ENCODE measurements around the gene DTL. TPM values are rescaled to one million over a fixed set of nuclear protein-coding genes. Genes with fewer than 3 reads are reported as not detected.

The DTL gene
- total and polyA plus RNA-seq, 2 donors = 0.71 to 23.4 TPM

- H3K27ac ChIP-seq (ENCODE audit: low read depth in 1 of 2, low read length in 1 of 2) = no peak overlapping the region
- 96% methylated on average over 1 of the region's 1 CpG for WGBS
- H3K27me3 ChIP-seq (ENCODE audit: control insufficient read depth in 2 of 2, insufficient read depth in 1 of 2, low read length in 1 of 2) = no peaks in the 10 kb centered on the region
- H3K36me3 ChIP-seq (ENCODE audit: control insufficient read depth in 2 of 2, insufficient read depth in 2 of 2, low read length in 1 of 2) = peaks cover 3 to 36% of the 10 kb centered on the region in 2 donors
- DNase-seq (ENCODE audit: low read depth in 6 of 9, low spot score in 9 of 9) = no peak
- H3K4me3 ChIP-seq (ENCODE audit: low read length in 2 of 2) = no peak overlapping the region
- H3K4me1 ChIP-seq (ENCODE audit: control insufficient read depth in 2 of 2, insufficient read depth in 2 of 2, low read length in 2 of 2) = no peaks in the 10 kb centered on the region
- no peaks in the 10 kb centered on the region for H3K9me3 ChIP-seq (ENCODE audit: control insufficient read depth in 2 of 2, insufficient read depth in 1 of 2, low read length in 1 of 2)
Observed at GRCh38 chr1:212073490-212073889, 37.9 kb downstream of the DTL start.

- Histone ChIP-seq H3K36me3 (ENCODE audit: control insufficient read depth in 2 of 2, insufficient read depth in 2 of 2, low read length in 1 of 2) (peaks cover 3 to 35% of the 10 kb centered on the region in 2 donors), H3K27me3 (ENCODE audit: control insufficient read depth in 2 of 2, insufficient read depth in 1 of 2, low read length in 1 of 2) (no peaks in the 10 kb centered on the region), H3K27ac (ENCODE audit: low read depth in 1 of 2, low read length in 1 of 2) (no peak overlapping the region), H3K9me3 (ENCODE audit: control insufficient read depth in 2 of 2, insufficient read depth in 1 of 2, low read length in 1 of 2) (no peaks in the 10 kb centered on the region), H3K4me1 (ENCODE audit: control insufficient read depth in 2 of 2, insufficient read depth in 2 of 2, low read length in 2 of 2) (no peaks in the 10 kb centered on the region), H3K4me3 (ENCODE audit: low read length in 2 of 2) (no peak overlapping the region)
- WGBS = 94% methylated on average over 3 of the region's 3 CpGs
- DNase-seq (ENCODE audit: low read depth in 6 of 9, low spot score in 9 of 9) = no peak
Observed at GRCh38 chr1:212074313-212074712, 38.8 kb downstream of the DTL start.

- Histone ChIP-seq H3K27ac (ENCODE audit: low read depth in 1 of 2, low read length in 1 of 2) (no peak overlapping the region), H3K4me1 (ENCODE audit: control insufficient read depth in 2 of 2, insufficient read depth in 2 of 2, low read length in 2 of 2) (no peaks in the 10 kb centered on the region), H3K4me3 (ENCODE audit: low read length in 2 of 2) (no peak overlapping the region), H3K9me3 (ENCODE audit: control insufficient read depth in 2 of 2, insufficient read depth in 1 of 2, low read length in 1 of 2) (no peaks in the 10 kb centered on the region), H3K36me3 (ENCODE audit: control insufficient read depth in 2 of 2, insufficient read depth in 2 of 2, low read length in 1 of 2) (peaks cover 3 to 41% of the 10 kb centered on the region in 2 donors), H3K27me3 (ENCODE audit: control insufficient read depth in 2 of 2, insufficient read depth in 1 of 2, low read length in 1 of 2) (no peaks in the 10 kb centered on the region)
- 60% methylated on average over 3 of the region's 3 CpGs for WGBS
- no peak for DNase-seq (ENCODE audit: low read depth in 6 of 9, low spot score in 9 of 9)
Observed at GRCh38 chr1:212074856-212075255, 39.3 kb downstream of the DTL start.

- Histone ChIP-seq H3K27me3 (ENCODE audit: control insufficient read depth in 2 of 2, insufficient read depth in 1 of 2, low read length in 1 of 2) (no peaks in the 10 kb centered on the region), H3K9me3 (ENCODE audit: control insufficient read depth in 2 of 2, insufficient read depth in 1 of 2, low read length in 1 of 2) (no peaks in the 10 kb centered on the region), H3K4me1 (ENCODE audit: control insufficient read depth in 2 of 2, insufficient read depth in 2 of 2, low read length in 2 of 2) (no peaks in the 10 kb centered on the region), H3K36me3 (ENCODE audit: control insufficient read depth in 2 of 2, insufficient read depth in 2 of 2, low read length in 1 of 2) (peaks cover 0 to 42% of the 10 kb centered on the region in 2 donors), H3K27ac (ENCODE audit: low read depth in 1 of 2, low read length in 1 of 2) (no peak overlapping the region), H3K4me3 (ENCODE audit: low read length in 2 of 2) (no peak overlapping the region)
- WGBS = 95% methylated on average over 2 of the region's 2 CpGs
- DNase-seq (ENCODE audit: low read depth in 6 of 9, low spot score in 9 of 9) = no peak
Observed at GRCh38 chr1:212077028-212077427, 41.5 kb downstream of the DTL start.

- Histone ChIP-seq H3K4me1 (ENCODE audit: control insufficient read depth in 2 of 2, insufficient read depth in 2 of 2, low read length in 2 of 2) (no peaks in the 10 kb centered on the region), H3K27me3 (ENCODE audit: control insufficient read depth in 2 of 2, insufficient read depth in 1 of 2, low read length in 1 of 2) (no peaks in the 10 kb centered on the region), H3K36me3 (ENCODE audit: control insufficient read depth in 2 of 2, insufficient read depth in 2 of 2, low read length in 1 of 2) (peaks cover 0 to 49% of the 10 kb centered on the region in 2 donors), H3K9me3 (ENCODE audit: control insufficient read depth in 2 of 2, insufficient read depth in 1 of 2, low read length in 1 of 2) (no peaks in the 10 kb centered on the region), H3K4me3 (ENCODE audit: low read length in 2 of 2) (no peak overlapping the region), H3K27ac (ENCODE audit: low read depth in 1 of 2, low read length in 1 of 2) (no peak overlapping the region)
- DNase-seq (ENCODE audit: low read depth in 6 of 9, low spot score in 9 of 9) = no peak
- WGBS = 97% methylated on average over 2 of the region's 2 CpGs
Observed at GRCh38 chr1:212078826-212079225, 43.3 kb downstream of the DTL start.

- H3K36me3 ChIP-seq (ENCODE audit: control insufficient read depth in 2 of 2, insufficient read depth in 2 of 2, low read length in 1 of 2) = peaks cover 0 to 50% of the 10 kb centered on the region in 2 donors
- no peaks in the 10 kb centered on the region for H3K27me3 ChIP-seq (ENCODE audit: control insufficient read depth in 2 of 2, insufficient read depth in 1 of 2, low read length in 1 of 2)
- WGBS = 96% methylated on average over 2 of the region's 2 CpGs
- no peak overlapping the region for H3K27ac ChIP-seq (ENCODE audit: low read depth in 1 of 2, low read length in 1 of 2)
- H3K4me3 ChIP-seq (ENCODE audit: low read length in 2 of 2) = no peak overlapping the region
- H3K9me3 ChIP-seq (ENCODE audit: control insufficient read depth in 2 of 2, insufficient read depth in 1 of 2, low read length in 1 of 2) = no peaks in the 10 kb centered on the region
- H3K4me1 ChIP-seq (ENCODE audit: control insufficient read depth in 2 of 2, insufficient read depth in 2 of 2, low read length in 2 of 2) = peaks cover 0 to 1% of the 10 kb centered on the region in 2 donors
- DNase-seq (ENCODE audit: low read depth in 6 of 9, low spot score in 9 of 9) = no peak
Observed at GRCh38 chr1:212082765-212083406, 47.3 kb downstream of the DTL start.

- Histone ChIP-seq H3K27ac (ENCODE audit: low read depth in 1 of 2, low read length in 1 of 2) (peak overlapping the region in 1 of 2 donors; percentile 65), H3K36me3 (ENCODE audit: control insufficient read depth in 2 of 2, insufficient read depth in 2 of 2, low read length in 1 of 2) (peaks cover 0 to 36% of the 10 kb centered on the region in 2 donors), H3K4me3 (ENCODE audit: low read length in 2 of 2) (no peak overlapping the region), H3K27me3 (ENCODE audit: control insufficient read depth in 2 of 2, insufficient read depth in 1 of 2, low read length in 1 of 2) (no peaks in the 10 kb centered on the region), H3K9me3 (ENCODE audit: control insufficient read depth in 2 of 2, insufficient read depth in 1 of 2, low read length in 1 of 2) (no peaks in the 10 kb centered on the region), H3K4me1 (ENCODE audit: control insufficient read depth in 2 of 2, insufficient read depth in 2 of 2, low read length in 2 of 2) (peaks cover 3 to 7% of the 10 kb centered on the region in 2 donors)
- 77% methylated on average over 3 of the region's 3 CpGs for WGBS
- no peak for DNase-seq (ENCODE audit: low read depth in 6 of 9, low spot score in 9 of 9)
Observed at GRCh38 chr1:212089560-212090163, 54.1 kb downstream of the DTL start.

- Histone ChIP-seq H3K36me3 (ENCODE audit: control insufficient read depth in 2 of 2, insufficient read depth in 2 of 2, low read length in 1 of 2) (peaks cover 0 to 35% of the 10 kb centered on the region in 2 donors), H3K27me3 (ENCODE audit: control insufficient read depth in 2 of 2, insufficient read depth in 1 of 2, low read length in 1 of 2) (no peaks in the 10 kb centered on the region), H3K27ac (ENCODE audit: low read depth in 1 of 2, low read length in 1 of 2) (no peak overlapping the region), H3K9me3 (ENCODE audit: control insufficient read depth in 2 of 2, insufficient read depth in 1 of 2, low read length in 1 of 2) (no peaks in the 10 kb centered on the region), H3K4me1 (ENCODE audit: control insufficient read depth in 2 of 2, insufficient read depth in 2 of 2, low read length in 2 of 2) (peaks cover 3 to 7% of the 10 kb centered on the region in 2 donors), H3K4me3 (ENCODE audit: low read length in 2 of 2) (no peak overlapping the region)
- 90% methylated on average over 6 of the region's 6 CpGs for WGBS
- no peak for DNase-seq (ENCODE audit: low read depth in 6 of 9, low spot score in 9 of 9)
Observed at GRCh38 chr1:212091438-212092121, 56.0 kb downstream of the DTL start.

- WGBS = 98% methylated on average over 2 of the region's 2 CpGs
- Histone ChIP-seq H3K36me3 (ENCODE audit: control insufficient read depth in 2 of 2, insufficient read depth in 2 of 2, low read length in 1 of 2) (peaks cover 8 to 41% of the 10 kb centered on the region in 2 donors), H3K27me3 (ENCODE audit: control insufficient read depth in 2 of 2, insufficient read depth in 1 of 2, low read length in 1 of 2) (no peaks in the 10 kb centered on the region), H3K9me3 (ENCODE audit: control insufficient read depth in 2 of 2, insufficient read depth in 1 of 2, low read length in 1 of 2) (peaks cover 2 to 3% of the 10 kb centered on the region in 2 donors), H3K4me3 (ENCODE audit: low read length in 2 of 2) (no peak overlapping the region), H3K27ac (ENCODE audit: low read depth in 1 of 2, low read length in 1 of 2) (no peak overlapping the region), H3K4me1 (ENCODE audit: control insufficient read depth in 2 of 2, insufficient read depth in 2 of 2, low read length in 2 of 2) (peaks cover 0 to 2% of the 10 kb centered on the region in 2 donors)
- DNase-seq (ENCODE audit: low read depth in 6 of 9, low spot score in 9 of 9) = no peak
Observed at GRCh38 chr1:212097360-212097759, 61.8 kb downstream of the DTL start.

All from thymus (tissue), 11 donors.